ENCODE results near the gene ELP5. TPM values are rescaled to one million over a fixed set of nuclear protein-coding genes. Genes with fewer than 3 reads are reported as not detected.

Gene ELP5
- total RNA-seq, 1 donor from 2014 or later = 106 TPM

DNA sequence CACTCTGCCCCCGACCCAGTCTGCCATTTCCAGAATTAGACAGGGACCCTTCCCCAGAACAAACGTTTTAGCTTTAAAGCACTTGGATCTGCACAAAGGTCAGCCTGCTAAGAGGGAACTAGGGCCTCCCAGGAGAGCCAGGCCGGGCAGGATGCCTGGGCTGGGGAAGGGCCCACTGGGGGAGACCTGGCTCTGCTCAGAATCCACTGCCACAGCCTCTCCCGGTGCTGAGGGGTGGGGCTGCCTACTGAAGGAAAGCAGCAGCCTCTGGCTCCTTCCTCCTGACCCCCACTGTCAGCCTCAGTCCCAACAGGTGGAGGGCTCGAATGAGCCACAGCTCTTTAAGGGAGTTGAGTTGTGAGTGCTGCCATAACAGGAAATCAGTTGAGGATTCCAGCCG lies 40.7 kb downstream of the ELP5 start:
- Histone ChIP-seq H3K4me3 (no peak overlapping the region), H3K27ac (no peak overlapping the region), H3K9me3 (no peaks in the 10 kb centered on the region), H3K36me3 (no peaks in the 10 kb centered on the region), H3K4me1 (peaks cover 4 to 22% of the 10 kb centered on the region in 2 donors), H3K27me3 (peaks cover 8% of the 10 kb centered on the region)
- DNase-seq (ENCODE audit: low spot score in 2 of 2) = no peak
- intact Hi-C loops (cut with DNase I) = no loop called here
- TF ChIP-seq CTCF (IDR thresholded peaks at IDR 0.05) = no peak

DNA sequence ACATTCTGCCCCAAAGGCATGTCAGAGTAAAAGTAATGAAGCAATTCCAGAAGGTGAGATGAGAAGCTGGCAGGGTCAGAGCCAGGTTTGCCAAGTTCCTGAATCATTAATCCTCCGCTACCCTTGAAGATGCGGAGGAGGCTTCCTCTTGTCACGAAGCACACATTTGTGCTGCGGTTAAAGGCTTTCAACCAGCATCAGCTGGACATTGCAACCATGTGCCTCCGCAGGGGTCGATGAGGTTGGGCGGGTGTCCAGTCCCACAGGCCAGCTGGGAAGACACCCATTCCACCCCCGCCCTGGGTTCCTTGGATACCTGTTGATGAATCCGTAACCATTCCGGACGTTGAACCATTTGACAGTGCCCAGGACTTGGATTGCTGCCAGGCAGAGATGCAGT lies 41.1 kb downstream of the ELP5 start:
- intact Hi-C loops (cut with DNase I) = no loop called here
- Histone ChIP-seq H3K4me1 (peaks cover 4 to 22% of the 10 kb centered on the region in 2 donors), H3K4me3 (no peak overlapping the region)

GRCh38 chr17:7293816-7294613 lies 42.0 kb downstream of the ELP5 start:
- intact Hi-C loops (cut with DNase I) = no loop called here
- Histone ChIP-seq H3K27ac (no peak overlapping the region), H3K36me3 (no peaks in the 10 kb centered on the region), H3K9me3 (no peaks in the 10 kb centered on the region), H3K4me3 (peak overlapping the region; percentile 42 to 52), H3K27me3 (peaks cover 8% of the 10 kb centered on the region), H3K4me1 (peaks cover 4 to 22% of the 10 kb centered on the region in 2 donors)
- no peak for TF ChIP-seq CTCF (IDR thresholded peaks at IDR 0.05)
- DNase-seq (ENCODE audit: low spot score in 2 of 2) = no peak

More for the DNA sequence above, 41.1 kb downstream of the ELP5 start:
- DNase-seq (ENCODE audit: low spot score in 2 of 2) = no peak
- peaks cover 8% of the 10 kb centered on the region for H3K27me3 ChIP-seq
- H3K9me3 ChIP-seq = no peaks in the 10 kb centered on the region
- H3K27ac ChIP-seq = no peak overlapping the region
- TF ChIP-seq CTCF (IDR thresholded peaks at IDR 0.05) = no peak
- no peaks in the 10 kb centered on the region for H3K36me3 ChIP-seq

GRCh38 chr17:7294614-7295153 lies 42.7 kb downstream of the ELP5 start, which contains the start of gene YBX2:
YBX2 (minus strand) TSS chr17:7294639; CDS start chr17:7294500, 139 bp downstream.
- Histone ChIP-seq H3K9me3 (no peaks in the 10 kb centered on the region), H3K4me3 (peak within 1 kb of the TSS; percentile 42 to 52), H3K27me3 (peaks cover 8% of the 10 kb centered on the region), H3K36me3 (no peaks in the 10 kb centered on the region), H3K4me1 (peaks cover 4 to 22% of the 10 kb centered on the region in 2 donors), H3K27ac (no peak within 1 kb of the TSS)
- no peak for DNase-seq (ENCODE audit: low spot score in 2 of 2)
- TF ChIP-seq CTCF (IDR thresholded peaks at IDR 0.05) = no peak
- intact Hi-C loops (cut with DNase I) = loop anchor here (5.0 kb wide), 1 partner anchor 247 kb away; no protein-coding TSS in a partner anchor

GRCh38 chr17:7295230-7296180 lies 43.5 kb downstream of the ELP5 start:
- peak overlapping the region in 1 of 2 donors; percentile 34 for H3K27ac ChIP-seq
- no peak for TF ChIP-seq CTCF (IDR thresholded peaks at IDR 0.05)
- intact Hi-C loops (cut with DNase I) = loop anchor here (1.0 to 5.0 kb wide), 2 partner anchors 15 to 248 kb away; no protein-coding TSS in a partner anchor
- no peaks in the 10 kb centered on the region for H3K36me3 ChIP-seq
- no peaks in the 10 kb centered on the region for H3K9me3 ChIP-seq
- H3K4me1 ChIP-seq = peaks cover 4 to 22% of the 10 kb centered on the region in 2 donors
- H3K27me3 ChIP-seq = peaks cover 8% of the 10 kb centered on the region
- peak overlapping the region; percentile 42 to 52 for H3K4me3 ChIP-seq
- DNase-seq (ENCODE audit: low spot score in 2 of 2) = no peak

Measured in ascending aorta (tissue), 2 donors.